HepG2 (cell line): Measurements from ENCODE around the gene ALG5. TPM values are rescaled to one million over a fixed set of nuclear protein-coding genes. Genes with fewer than 3 reads are reported as not detected.

Experiments used
- ATAC-seq: fragments of 200-7000 bp; cut with Tn5 transposase; 3 replicates; pipeline ENCODE4 v1.9.1; 2020; ENCODE audit warnings: mild to moderate bottlenecking, moderate library complexity
- BruUV-seq: library from RNA; stranded (reverse); fragments of 400-500 nt; replicated peaks from 2 replicates; lab custom pipeline; 2021; lab: Mats Ljungman, UMichigan
- CTCF ChIA-PET: fragments of 300-600 bp; formaldehyde crosslinking; extraction: SDS; loops from one replicate; lab custom pipeline; 2021; ENCODE audit warnings: low total read pairs, inconsistent platforms, low intra/inter-chr PET ratio; lab: Yijun Ruan, JAX
- POLR2A ChIA-PET: fragments of 350-600 bp; sonication (Branson Sonifier 250); formaldehyde crosslinking; loops from one replicate; lab custom pipeline; 2020; ENCODE audit warnings: antibody characterized with exemption, inconsistent platforms; lab: Yijun Ruan, JAX
- DNase-seq: peaks from one replicate; pipeline ENCODE4 v3.0.0-alpha.2; 2015; ENCODE audit warnings: low spot score
- FAIRE-seq: peaks from 3 replicates; lab custom pipeline; 2011; peaks lifted over from hg19 to GRCh38; lab: Jason Lieb, UNC
- H2AFZ ChIP-seq: one replicate; pipeline ENCODE4 v1.6.1; 2011; ENCODE audit warnings: low read length, inconsistent platforms
- H3K27ac ChIP-seq: fragments of 300-600 bp; 3 replicates; pipeline ENCODE4 v1.8.0; 2011; ENCODE audit warnings: mixed run types, mild to moderate bottlenecking, mixed read lengths, low read length, inconsistent platforms; ENCODE audit not compliant: insufficient read depth; ENCODE audit errors: extremely low read length
- H3K27me3 ChIP-seq, 2 experiments: fragments of 200-600 bp in 1 of 2; 2 replicates in 1 of 2; 3 replicates in 1 of 2; pipeline versions ENCODE4 v1.6.0 to v1.8.0; 2011; ENCODE audit warnings: low read length in 2 of 2, mild to moderate bottlenecking in 2 of 2, moderate library complexity in 2 of 2, inconsistent platforms in 1 of 2; ENCODE audit not compliant: insufficient read depth in 2 of 2, control insufficient read depth in 1 of 2
- H3K36me3 ChIP-seq, 2 experiments: fragments of 200-600 bp in 1 of 2; replicated peaks in 1 of 2; 2 replicates in 1 of 2; 3 replicates in 1 of 2; pipeline versions ENCODE4 v1.5.1 to v1.8.0; 2011; ENCODE audit warnings: low read length in 2 of 2, inconsistent platforms in 1 of 2; ENCODE audit not compliant: insufficient read depth in 2 of 2, control insufficient read depth in 1 of 2
- H3K4me1 ChIP-seq: 2 replicates; pipeline ENCODE4 v1.5.1; 2012; ENCODE audit warnings: low read length, inconsistent platforms; ENCODE audit not compliant: insufficient read depth
- H3K4me2 ChIP-seq: 2 replicates; pipeline ENCODE4 v1.6.0; 2011; ENCODE audit warnings: low read depth, low read length, inconsistent platforms
- H3K4me3 ChIP-seq, 3 experiments: fragments of 200-600 bp in 1 of 3; sonication (generic), shearing (Covaris generic) in 1 of 3; replicated peaks in 1 of 3; 2 replicates each; pipeline ENCODE4 v1.5.1; 2011 to 2016; ENCODE audit warnings: low read length in 3 of 3, inconsistent platforms in 2 of 3, low read depth in 2 of 3, mild to moderate bottlenecking in 2 of 3, control low read depth in 1 of 3, mixed read lengths in 1 of 3; ENCODE audit not compliant: insufficient read depth in 1 of 3
- H3K79me2 ChIP-seq: one replicate; pipeline ENCODE4 v1.6.1; 2011; ENCODE audit warnings: low read length, inconsistent platforms; ENCODE audit not compliant: insufficient read depth
- H3K9ac ChIP-seq: 2 replicates; pipeline ENCODE4 v1.6.0; 2011; ENCODE audit warnings: mild to moderate bottlenecking, low read depth, low read length, inconsistent platforms; ENCODE audit not compliant: insufficient read depth
- H3K9me3 ChIP-seq: 2 replicates; pipeline ENCODE4 v1.5.1; 2012; ENCODE audit warnings: mild to moderate bottlenecking, low read length
- H4K20me1 ChIP-seq: 2 replicates; pipeline ENCODE4 v1.6.0; 2011; ENCODE audit warnings: inconsistent platforms, mild to moderate bottlenecking, low read length, moderate library complexity; ENCODE audit not compliant: insufficient read depth
- FOXK2 ChIP-seq: fragments of 450-650 bp; IDR thresholded peaks from 2 replicates; pipeline ENCODE4 v1.6.1; 2016
- KLF16 ChIP-seq, 2 experiments: sonication (generic) in 1 of 2; formaldehyde crosslinking in 1 of 2; IDR thresholded peaks; 2 replicates each; pipeline versions ENCODE4 v1.6.1 to v1.8.0; 2016 to 2023; ENCODE audit warnings: missing genetic modification reagents in 2 of 2, missing compliant biosample characterization in 1 of 2
- MBNL3 ChIP-seq: fragments of 250-450 bp; sonication (Bioruptor Pico); conservative IDR thresholded peaks from 2 replicates; pipeline ENCODE4 v1.8.0; 2022; ENCODE audit warnings: mild to moderate bottlenecking, inconsistent platforms
- NCOR1 ChIP-seq: fragments of 200-600 bp; sonication (generic); IDR thresholded peaks from 2 replicates; pipeline ENCODE4 v1.7.0; 2017; ENCODE audit warnings: antibody characterized with exemption, low read length, borderline replicate concordance
- NFATC3 ChIP-seq: sonication (generic); formaldehyde crosslinking; IDR thresholded peaks from 2 replicates; pipeline ENCODE4 v1.5.1; 2020; ENCODE audit warnings: mild to moderate bottlenecking, missing genetic modification reagents
- RXRA ChIP-seq: sonication (generic); formaldehyde crosslinking; IDR thresholded peaks from 2 replicates; pipeline ENCODE4 v1.5.1; 2020; ENCODE audit warnings: missing genetic modification reagents
- RXRB ChIP-seq: IDR thresholded peaks from 2 replicates; pipeline ENCODE4 v1.6.1; 2016; ENCODE audit warnings: borderline replicate concordance, missing genetic modification reagents, missing compliant biosample characterization
- TCF12 ChIP-seq, 2 experiments: fragments of 450-650 bp in 1 of 2; sonication (generic) in 1 of 2; formaldehyde crosslinking in 1 of 2; IDR thresholded peaks; 2 replicates each; pipeline versions ENCODE4 v1.6.1 to v1.8.0; 2017 to 2022; ENCODE audit warnings: antibody characterized with exemption in 1 of 2, mild to moderate bottlenecking in 1 of 2, missing genetic modification reagents in 1 of 2, moderate library complexity in 1 of 2
- TEAD2 ChIP-seq: sonication (generic); formaldehyde crosslinking; IDR thresholded peaks from 2 replicates; pipeline ENCODE4 v1.9.0; 2021; ENCODE audit warnings: missing genetic modification reagents
- ZNF234 ChIP-seq: sonication (generic); formaldehyde crosslinking; conservative IDR thresholded peaks from 2 replicates; pipeline ENCODE4 v1.5.1; 2020; ENCODE audit warnings: mild to moderate bottlenecking, missing genetic modification reagents
- ZNF550 ChIP-seq: sonication (generic); formaldehyde crosslinking; IDR thresholded peaks from 2 replicates; pipeline ENCODE4 v1.4.0; 2020; ENCODE audit warnings: mild to moderate bottlenecking, missing genetic modification reagents, borderline replicate concordance
- ZNF577 ChIP-seq: sonication (generic); formaldehyde crosslinking; IDR thresholded peaks from 2 replicates; pipeline ENCODE4 v1.4.0; 2020; ENCODE audit warnings: mild to moderate bottlenecking, low read depth, missing genetic modification reagents, borderline replicate concordance
- WGBS: methylation state at CpG from one replicate; pipeline ENCODE4 v1.1.6; 2017; ENCODE audit warnings: low lambda C conversion rate; 5-methylcytosine and 5-hydroxymethylcytosine counted together
- in situ Hi-C: cut with HindIII; loops from 2 replicates; pipeline ENCODE4 v1.10.0; 2017; ENCODE audit warnings: low pct_unique_long_range_greater_than_20kb; ENCODE audit not compliant: extremely low pct_ligation_motif_present
- intact Hi-C: fragments of 100-400 bp; cut with micrococcal nuclease; formaldehyde crosslinking; loops from one replicate; pipeline ENCODE4 v1.10.0; 2022; ENCODE audit not compliant: unreplicated experiment
- polyA plus RNA-seq, 8 experiments: library from polyadenylated mRNA; depleted of rRNA in 3 of 8; stranded (reverse) in 7 of 8; unstranded in 1 of 8; fragments of >200 nt; fragmentation: Illumina TruSeq in 4 of 8; extraction: Trizol in 4 of 8; gene quantifications; 2 replicates each; pipeline versions ENCODE4 v1.2.1 to v1.2.3, GENCODE V29; 2011 to 2016; ENCODE audit warnings: low read depth in 4 of 8, missing spikeins in 1 of 8, mixed read lengths in 1 of 8; ENCODE audit not compliant: insufficient read depth in 1 of 8
- total RNA-seq, 5 experiments: library from RNA; depleted of rRNA; stranded (reverse); fragments of >200 nt; fragmentation: Illumina TruSeq; extraction: Trizol; gene quantifications; 2 replicates each; pipeline ENCODE4 v1.2.3, GENCODE V29; 2016; ENCODE audit warnings: low read depth in 1 of 5
- TF ChIP-seq, protein P1 (sequence below): sonication (generic); formaldehyde crosslinking; IDR thresholded peaks from 2 replicates; pipeline ENCODE4 v1.4.0; 2020; ENCODE audit warnings: mild to moderate bottlenecking, missing genetic modification reagents
- TF ChIP-seq, protein P2 (sequence below): sonication (generic); formaldehyde crosslinking; IDR thresholded peaks from 2 replicates; pipeline ENCODE4 v1.4.0; 2020; ENCODE audit warnings: mild to moderate bottlenecking, missing genetic modification reagents, borderline replicate concordance

Gene ALG5
- total and polyA plus RNA-seq, 2 of the 13 experiments (the other 11 are each of a cell fraction or from before 2014, with no cell fraction given), result 27.8 to 51.1 TPM

GRCh38 chr13:37014609-37015008, 15.5 kb upstream of the ALG5 start:
- FAIRE-seq (no peak), DNase-seq (no peak), ATAC-seq (no peak)
- Histone ChIP-seq H3K9ac (no peak overlapping the region), H3K27me3 (no peaks in the 10 kb centered on the region), H3K4me1 (no peaks in the 10 kb centered on the region), H2AFZ (no peak overlapping the region), H3K79me2 (no peaks in the 10 kb centered on the region), H3K4me2 (no peak overlapping the region), H3K4me3 (no peak overlapping the region), H3K36me3 (peaks cover 0 to 41% of the 10 kb centered on the region in 2 experiments; a peak in 4 of 5 replicates), H4K20me1 (no peaks in the 10 kb centered on the region), H3K9me3 (no peaks in the 10 kb centered on the region), H3K27ac (no peak overlapping the region)
- POLR2A ChIA-PET, result no interaction called here
- BruUV-seq, result no TSS peak
- in situ Hi-C loops (no loop called here), intact Hi-C loops (no loop called here)
- WGBS, result 94% methylated on average over 1 of the region's 1 CpG
- CTCF ChIA-PET, result no interaction called here
- TF ChIP-seq ZNF577 (CRISPR knock-in tag) (no peak), TCF12 (IDR thresholded peaks at IDR 0.05) (no peak), TCF12 (CRISPR knock-in tag; IDR thresholded peaks at IDR 0.05) (no peak), TEAD2 (no peak), NCOR1 (no peak), ZNF550 (no peak), KLF16 (CRISPR knock-in tag; IDR thresholded peaks at IDR 0.05) (no peak), MBNL3 (no peak), ZNF234 (no peak), NFATC3 (no peak), RXRB (CRISPR knock-in tag) (no peak), RXRA (no peak), FOXK2 (no peak)
- TF ChIP-seq, protein P1, sequence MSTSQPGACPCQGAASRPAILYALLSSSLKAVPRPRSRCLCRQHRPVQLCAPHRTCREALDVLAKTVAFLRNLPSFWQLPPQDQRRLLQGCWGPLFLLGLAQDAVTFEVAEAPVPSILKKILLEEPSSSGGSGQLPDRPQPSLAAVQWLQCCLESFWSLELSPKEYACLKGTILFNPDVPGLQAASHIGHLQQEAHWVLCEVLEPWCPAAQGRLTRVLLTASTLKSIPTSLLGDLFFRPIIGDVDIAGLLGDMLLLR, result no peak
- TF ChIP-seq, protein P2, sequence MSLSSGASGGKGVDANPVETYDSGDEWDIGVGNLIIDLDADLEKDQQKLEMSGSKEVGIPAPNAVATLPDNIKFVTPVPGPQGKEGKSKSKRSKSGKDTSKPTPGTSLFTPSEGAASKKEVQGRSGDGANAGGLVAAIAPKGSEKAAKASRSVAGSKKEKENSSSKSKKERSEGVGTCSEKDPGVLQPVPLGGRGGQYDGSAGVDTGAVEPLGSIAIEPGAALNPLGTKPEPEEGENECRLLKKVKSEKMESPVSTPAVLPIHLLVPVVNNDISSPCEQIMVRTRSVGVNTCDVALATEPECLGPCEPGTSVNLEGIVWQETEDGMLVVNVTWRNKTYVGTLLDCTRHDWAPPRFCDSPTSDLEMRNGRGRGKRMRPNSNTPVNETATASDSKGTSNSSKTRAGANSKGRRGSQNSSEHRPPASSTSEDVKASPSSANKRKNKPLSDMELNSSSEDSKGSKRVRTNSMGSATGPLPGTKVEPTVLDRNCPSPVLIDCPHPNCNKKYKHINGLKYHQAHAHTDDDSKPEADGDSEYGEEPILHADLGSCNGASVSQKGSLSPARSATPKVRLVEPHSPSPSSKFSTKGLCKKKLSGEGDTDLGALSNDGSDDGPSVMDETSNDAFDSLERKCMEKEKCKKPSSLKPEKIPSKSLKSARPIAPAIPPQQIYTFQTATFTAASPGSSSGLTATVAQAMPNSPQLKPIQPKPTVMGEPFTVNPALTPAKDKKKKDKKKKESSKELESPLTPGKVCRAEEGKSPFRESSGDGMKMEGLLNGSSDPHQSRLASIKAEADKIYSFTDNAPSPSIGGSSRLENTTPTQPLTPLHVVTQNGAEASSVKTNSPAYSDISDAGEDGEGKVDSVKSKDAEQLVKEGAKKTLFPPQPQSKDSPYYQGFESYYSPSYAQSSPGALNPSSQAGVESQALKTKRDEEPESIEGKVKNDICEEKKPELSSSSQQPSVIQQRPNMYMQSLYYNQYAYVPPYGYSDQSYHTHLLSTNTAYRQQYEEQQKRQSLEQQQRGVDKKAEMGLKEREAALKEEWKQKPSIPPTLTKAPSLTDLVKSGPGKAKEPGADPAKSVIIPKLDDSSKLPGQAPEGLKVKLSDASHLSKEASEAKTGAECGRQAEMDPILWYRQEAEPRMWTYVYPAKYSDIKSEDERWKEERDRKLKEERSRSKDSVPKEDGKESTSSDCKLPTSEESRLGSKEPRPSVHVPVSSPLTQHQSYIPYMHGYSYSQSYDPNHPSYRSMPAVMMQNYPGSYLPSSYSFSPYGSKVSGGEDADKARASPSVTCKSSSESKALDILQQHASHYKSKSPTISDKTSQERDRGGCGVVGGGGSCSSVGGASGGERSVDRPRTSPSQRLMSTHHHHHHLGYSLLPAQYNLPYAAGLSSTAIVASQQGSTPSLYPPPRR (CRISPR knock-in tag), result no peak
